Lower lobe of right lung (tissue), 2 donors: ENCODE results near the gene NRARP. TPM values are rescaled to one million over a fixed set of nuclear protein-coding genes. Genes with fewer than 3 reads are reported as not detected.
A peak's percentile ranks its signal among the peaks of the same experiment; 100 is the strongest.

Experiments
- ATAC-seq, 2 donors: fragments of 200-7000 bp; cut with Tn5 transposase; one replicate each; pipeline ENCODE4 v1.9.1; 2020 to 2022; ENCODE audit warnings: mild to moderate bottlenecking in 2 of 2, moderate library complexity in 2 of 2
- DNase-seq: peaks from one replicate; pipeline ENCODE4 v3.0.0-alpha.2; 2020
- H3K27ac ChIP-seq: fragments of 200-600 bp; one replicate; pipeline ENCODE4 v1.8.0; 2022
- H3K27me3 ChIP-seq: fragments of 200-600 bp; one replicate; pipeline ENCODE4 v1.8.0; 2022; ENCODE audit warnings: low read depth
- H3K36me3 ChIP-seq: fragments of 200-600 bp; one replicate; pipeline ENCODE4 v1.8.0; 2022; ENCODE audit warnings: mild to moderate bottlenecking
- H3K4me1 ChIP-seq: fragments of 200-600 bp; one replicate; pipeline ENCODE4 v1.8.0; 2022
- H3K4me3 ChIP-seq: fragments of 200-600 bp; one replicate; pipeline ENCODE4 v1.8.0; 2022; ENCODE audit warnings: mild to moderate bottlenecking
- H3K9me3 ChIP-seq: fragments of 200-600 bp; one replicate; pipeline ENCODE4 v1.8.0; 2022
- CTCF ChIP-seq: fragments of 200-600 bp; IDR thresholded peaks from one replicate; pipeline ENCODE4 v1.8.0; 2022; ENCODE audit warnings: antibody characterized with exemption, mild to moderate bottlenecking
- intact Hi-C: fragments of 100-400 bp; cut with DNase I; formaldehyde crosslinking; loops from one replicate; pipeline ENCODE4 v1.11.0; 2022
- total RNA-seq: library from RNA; stranded (reverse); fragmentation: NEBNext Ultra II Directional; extraction: Animal tissue kit (Norgen Biotek cat#: 25700); gene quantifications from one replicate; pipeline ENCODE4 v1.2.1, GENCODE V29; 2021
- donor health status: DM: no; HTN: yes; CAD: no; lungs with severe emphysema.

NRARP gene
- total RNA-seq, 1 donor from 2014 or later: 6.5 TPM

- intact Hi-C loops: no loop called here
- peak in 1 of 2 donors; percentile 30 for ATAC-seq
- Histone ChIP-seq H3K27ac (no peak overlapping the region), H3K4me3 (peak overlapping the region; percentile 47), H3K36me3 (no peaks in the 10 kb centered on the region), H3K4me1 (peaks cover 38% of the 10 kb centered on the region), H3K27me3 (peaks cover 23% of the 10 kb centered on the region), H3K9me3 (no peaks in the 10 kb centered on the region)
- no peak for TF ChIP-seq CTCF
- DNase-seq: no peak
Measured at GRCh38 chr9:137316012-137316981, 14.2 kb upstream of the NRARP start.

GRCh38 chr9:137315581-137316011 lies 13.5 kb upstream of the NRARP start:
- H3K27ac ChIP-seq: no peak overlapping the region

GRCh38 chr9:137314561-137315560 lies 12.8 kb upstream of the NRARP start:
- no peaks in the 10 kb centered on the region for H3K9me3 ChIP-seq
- no peak for DNase-seq
- H3K4me3 ChIP-seq: no peak overlapping the region
- peaks cover 23% of the 10 kb centered on the region for H3K27me3 ChIP-seq
- H3K4me1 ChIP-seq: peaks cover 24% of the 10 kb centered on the region
- intact Hi-C loops: no loop called here
- no peak for TF ChIP-seq CTCF
- no peak overlapping the region for H3K27ac ChIP-seq
- no peak for ATAC-seq
- no peaks in the 10 kb centered on the region for H3K36me3 ChIP-seq

More at GRCh38 chr9:137315581-137316011, 13.5 kb upstream of the NRARP start:
- Histone ChIP-seq H3K4me3 (no peak overlapping the region), H3K9me3 (no peaks in the 10 kb centered on the region), H3K27me3 (peaks cover 23% of the 10 kb centered on the region), H3K4me1 (peaks cover 31% of the 10 kb centered on the region), H3K36me3 (no peaks in the 10 kb centered on the region)
- ATAC-seq (no peak), DNase-seq (no peak)
- intact Hi-C loops: no loop called here
- TF ChIP-seq CTCF: no peak

GRCh38 chr9:137313956-137314560 lies 12.0 kb upstream of the NRARP start:
- Histone ChIP-seq H3K4me3 (no peak overlapping the region), H3K27me3 (peaks cover 23% of the 10 kb centered on the region), H3K36me3 (no peaks in the 10 kb centered on the region), H3K4me1 (peaks cover 17% of the 10 kb centered on the region), H3K9me3 (no peaks in the 10 kb centered on the region), H3K27ac (no peak overlapping the region)
- DNase-seq (no peak), ATAC-seq (no peak)
- intact Hi-C loops: no loop called here
- no peak for TF ChIP-seq CTCF
